Activated CD8-positive, alpha-beta memory T cell treated with anti-CD3 and anti-CD28 coated beads, Interleukin-2, amount 50 U/mL, for 1 hour (primary cell): ENCODE data around the gene EIF4G1.
"Not testable (repeated sequence)": the region's sequence is repeated elsewhere in the genome, so short reads cannot be mapped to it uniquely, and the experiment has no call there.

Experiments
- DNase-seq: peaks from one replicate; pipeline ENCODE4 v3.0.0-alpha.2; 2020; ENCODE audit errors: extremely low read depth

The EIF4G1 gene

GRCh38 chr3:184314363-184314699, at the start of gene EIF4G1:
Gene EIF4G1, plus strand, starts transcription at chr3:184314606. Its CDS starts 1,191 bp downstream, at chr3:184315797.
- peak; percentile 72 for DNase-seq

- not testable (repeated sequence) for DNase-seq
Observed at GRCh38 chr3:184267249-184267648, 47.2 kb upstream of the EIF4G1 start.

- DNase-seq: no peak
Observed at GRCh38 chr3:184272269-184272668, 42.1 kb upstream of the EIF4G1 start.

GRCh38 chr3:184275381-184275701, 39.1 kb upstream of the EIF4G1 start:
- DNase-seq: no peak

GRCh38 chr3:184275961-184276910, 38.2 kb upstream of the EIF4G1 start, which contains the start of gene ECE2:
Gene ECE2, plus strand, starts transcription at chr3:184276022. Its CDS starts 132 bp downstream, at chr3:184276154.
- DNase-seq: no peak

GRCh38 chr3:184277366-184277765, 37.0 kb upstream of the EIF4G1 start:
- DNase-seq: no peak

- no peak for DNase-seq
Observed at GRCh38 chr3:184282941-184283340, 31.5 kb upstream of the EIF4G1 start.

- DNase-seq: no peak
Observed at GRCh38 chr3:184283681-184284080, 30.7 kb upstream of the EIF4G1 start.

GRCh38 chr3:184284696-184285095, 29.7 kb upstream of the EIF4G1 start:
- DNase-seq: no peak

- peak; percentile 14 for DNase-seq
Observed at GRCh38 chr3:184289426-184289938, 24.9 kb upstream of the EIF4G1 start.

- DNase-seq: no peak
Observed at GRCh38 chr3:184290331-184290730, 24.1 kb upstream of the EIF4G1 start.

GRCh38 chr3:184291044-184291737, 23.2 kb upstream of the EIF4G1 start:
- DNase-seq: no peak

- no peak for DNase-seq
Observed at GRCh38 chr3:184291738-184292445, 22.5 kb upstream of the EIF4G1 start.

- DNase-seq: no peak
Observed at GRCh38 chr3:184295771-184296170, 18.6 kb upstream of the EIF4G1 start.

GRCh38 chr3:184296616-184297015, 17.8 kb upstream of the EIF4G1 start:
- no peak for DNase-seq

- peak; percentile 92 for DNase-seq
Observed at GRCh38 chr3:184298759-184299487, 15.5 kb upstream of the EIF4G1 start, which contains the start of gene PSMD2. Gene PSMD2, plus strand, starts transcription at chr3:184299241. Its CDS starts 26 bp downstream, at chr3:184299267.

GRCh38 chr3:184299488-184300377, 14.7 kb upstream of the EIF4G1 start:
- no peak for DNase-seq

GRCh38 chr3:184300378-184300720, 14.1 kb upstream of the EIF4G1 start:
- DNase-seq: no peak

- no peak for DNase-seq
Observed at GRCh38 chr3:184305577-184305976, 8.8 kb upstream of the EIF4G1 start.

- no peak for DNase-seq
Observed at GRCh38 chr3:184306341-184306972, 7.9 kb upstream of the EIF4G1 start.
